Natural killer cell (primary cell): ENCODE measurements around the gene C19orf38. TPM values are rescaled to one million over a fixed set of nuclear protein-coding genes. Genes with fewer than 3 reads are reported as not detected.
"Not testable (repeated sequence)": the region's sequence is repeated elsewhere in the genome, so short reads cannot be mapped to it uniquely, and the experiment has no call there.

Experiments
- ATAC-seq, 3 donors: fragments of 150-1000 bp in 2 of 3; fragments of 200-7000 bp in 1 of 3; cut with Tn5 transposase; 1 replicate in 1 of 3; 2 replicates in 2 of 3; pipeline ENCODE4 v1.10.0; 2021; ENCODE audit warnings: mild to moderate bottlenecking in 2 of 3, moderate library complexity in 2 of 3
- DNase-seq, 2 donors: peaks; one replicate each; pipeline versions ENCODE4 v3.0.0 to v3.0.0-alpha.2; 2013 to 2021; ENCODE audit warnings: mixed read lengths in 1 of 2
- H3K27ac ChIP-seq: one replicate; pipeline ENCODE4 v1.5.1; 2013; ENCODE audit warnings: mild to moderate bottlenecking, low read length
- H3K27me3 ChIP-seq: one replicate; pipeline ENCODE4 v1.6.1; 2013; ENCODE audit warnings: low read length; ENCODE audit not compliant: control insufficient read depth, insufficient read depth
- H3K36me3 ChIP-seq: one replicate; pipeline ENCODE4 v1.6.1; 2013; ENCODE audit warnings: low read length; ENCODE audit not compliant: control insufficient read depth, insufficient read depth
- H3K4me1 ChIP-seq: one replicate; pipeline ENCODE4 v1.6.1; 2013; ENCODE audit warnings: low read length; ENCODE audit not compliant: control insufficient read depth, insufficient read depth
- H3K4me3 ChIP-seq: one replicate; pipeline ENCODE4 v1.5.1; 2013; ENCODE audit warnings: low read length
- H3K9me3 ChIP-seq: one replicate; pipeline ENCODE4 v1.6.1; 2013; ENCODE audit warnings: low read length; ENCODE audit not compliant: control insufficient read depth, insufficient read depth
- H3K27ac Mint-ChIP-seq, 2 donors: one replicate each; pipeline ENCODE4 v1.8.0; 2022; ENCODE audit warnings: mild to moderate bottlenecking in 2 of 2, mixed read lengths in 2 of 2, moderate library complexity in 1 of 2
- H3K27me3 Mint-ChIP-seq, 2 donors: one replicate each; pipeline ENCODE4 v1.8.0; 2022; ENCODE audit warnings: low read depth in 2 of 2, mixed read lengths in 2 of 2
- H3K36me3 Mint-ChIP-seq: one replicate; pipeline ENCODE4 v1.8.0; 2022; ENCODE audit warnings: mixed read lengths
- H3K4me1 Mint-ChIP-seq, 2 donors: one replicate each; pipeline ENCODE4 v1.8.0; 2022; ENCODE audit warnings: mixed read lengths in 2 of 2
- H3K4me3 Mint-ChIP-seq: one replicate; pipeline ENCODE4 v1.8.0; 2022; ENCODE audit warnings: mild to moderate bottlenecking, moderate library complexity, mixed read lengths
- H3K9me3 Mint-ChIP-seq, 2 donors: one replicate each; pipeline ENCODE4 v1.8.0; 2022; ENCODE audit warnings: mixed read lengths in 2 of 2
- CTCF ChIP-seq: fragments of 200-600 bp; IDR thresholded peaks from one replicate; pipeline ENCODE4 v1.8.0; 2022; ENCODE audit warnings: antibody characterized with exemption
- WGBS: methylation state at CpG from one replicate; pipeline ENCODE4 v1.1.7; 2013; ENCODE audit warnings: missing lambda C conversion rate; ENCODE audit not compliant: insufficient coverage; 5-methylcytosine and 5-hydroxymethylcytosine counted together
- intact Hi-C: fragments of 100-400 bp; cut with micrococcal nuclease; formaldehyde crosslinking; loops from one replicate; pipeline ENCODE4 v1.14.2; 2022
- total RNA-seq, 4 donors: library from RNA; stranded (reverse); fragments of 120-200 nt in 1 of 4; gene quantifications; one replicate each; pipeline versions ENCODE4 v1.2.3 to v1.2.4, GENCODE V29; 2013 to 2022

The C19orf38 gene
- total RNA-seq, 3 donors from 2014 or later (not counting 1 experiment from before 2014, with no cell fraction given) = 2.9 to 9.9 (median 6.2) TPM

DNA sequence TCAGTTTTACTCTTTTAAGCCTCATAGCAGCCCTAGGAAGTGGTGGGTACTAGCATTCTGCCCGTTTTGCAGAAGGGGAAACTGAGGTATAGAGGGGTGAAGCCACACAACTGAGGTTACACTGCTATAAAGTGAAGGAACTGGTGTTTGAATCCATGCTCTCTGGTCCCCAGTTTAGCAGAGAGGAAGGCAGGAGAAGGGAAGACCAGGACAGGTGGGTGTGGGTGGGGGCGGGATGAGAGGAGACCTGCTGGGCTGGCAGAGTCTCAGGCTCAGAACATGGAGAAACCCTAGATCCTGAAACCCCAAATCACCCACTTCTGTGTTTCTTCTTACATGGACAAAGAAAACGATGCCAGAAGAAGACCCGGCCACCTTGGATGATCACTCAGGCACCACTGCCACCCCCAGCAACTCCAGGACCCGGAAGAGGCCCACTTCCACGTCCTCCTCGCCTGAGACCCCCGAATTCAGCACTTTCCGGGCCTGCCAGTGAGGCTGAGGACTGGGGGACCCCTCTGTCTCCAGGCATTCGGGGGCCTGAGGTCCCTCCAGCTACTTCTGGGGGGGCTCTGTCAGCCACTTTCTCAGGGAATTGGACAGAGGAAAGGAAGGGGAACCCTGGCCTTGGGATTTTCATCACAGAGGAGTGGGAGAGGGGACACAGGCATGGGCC, 20.8 kb downstream of the C19orf38 start:
- WGBS = 94% methylated on average over 10 of the region's 10 CpGs
- DNase-seq (no peak), ATAC-seq (no peak)
- no peaks in the 10 kb centered on the region for H3K36me3 ChIP-seq
- H3K4me3 Mint-ChIP-seq = peak overlapping the region; percentile 37
- H3K4me1 Mint-ChIP-seq = peaks cover 16 to 35% of the 10 kb centered on the region in 2 donors
- H3K36me3 Mint-ChIP-seq = no peaks in the 10 kb centered on the region
- H3K27me3 Mint-ChIP-seq = no peaks in the 10 kb centered on the region
- intact Hi-C loops = no loop called here
- peak overlapping the region in 1 of 2 donors; percentile 7 for H3K27ac Mint-ChIP-seq
- H3K27me3 ChIP-seq = no peaks in the 10 kb centered on the region
- no peaks in the 10 kb centered on the region for H3K9me3 ChIP-seq
- no peaks in the 10 kb centered on the region for H3K9me3 Mint-ChIP-seq
- H3K27ac ChIP-seq = no peak overlapping the region
- peaks cover 33% of the 10 kb centered on the region for H3K4me1 ChIP-seq
- TF ChIP-seq CTCF = no peak
- no peak overlapping the region for H3K4me3 ChIP-seq

GRCh38 chr19:10869872-10870311, 21.7 kb downstream of the C19orf38 start:
- H3K27ac Mint-ChIP-seq = peak overlapping the region; percentile 61 to 73
- not testable (repeated sequence) for ATAC-seq, H3K27ac ChIP-seq, H3K36me3 Mint-ChIP-seq, H3K4me3 ChIP-seq, H3K9me3 Mint-ChIP-seq, H3K9me3 ChIP-seq, H3K27me3 Mint-ChIP-seq, H3K36me3 ChIP-seq, H3K27me3 ChIP-seq
- intact Hi-C loops = loop anchor here (2.0 kb wide), 1 partner anchor 33 kb away; the partner anchor contains the start of gene TMED1
- H3K4me1 ChIP-seq = peaks cover 26% of the 10 kb centered on the region
- 96% methylated on average over 11 of the region's 11 CpGs for WGBS
- peak overlapping the region; percentile 74 for H3K4me3 Mint-ChIP-seq
- H3K4me1 Mint-ChIP-seq = peaks cover 9 to 27% of the 10 kb centered on the region in 2 donors
- peak; percentile 20 to 26 for DNase-seq

GRCh38 chr19:10870501-10870954, 22.3 kb downstream of the C19orf38 start:
- Mint-ChIP-seq H3K4me3 (peak overlapping the region; percentile 74), H3K27me3 (no peaks in the 10 kb centered on the region), H3K9me3 (no peaks in the 10 kb centered on the region), H3K4me1 (peaks cover 9 to 27% of the 10 kb centered on the region in 2 donors), H3K36me3 (no peaks in the 10 kb centered on the region), H3K27ac (peak overlapping the region; percentile 61 to 73)
- H3K27me3 ChIP-seq = no peaks in the 10 kb centered on the region
- H3K4me1 ChIP-seq = peaks cover 26% of the 10 kb centered on the region
- no peak for TF ChIP-seq CTCF
- peak overlapping the region; percentile 54 for H3K27ac ChIP-seq
- H3K4me3 ChIP-seq = peak overlapping the region; percentile 19
- WGBS = 10% methylated on average over 22 of the region's 22 CpGs
- H3K36me3 ChIP-seq = no peaks in the 10 kb centered on the region
- DNase-seq (no peak), ATAC-seq (no peak)
- H3K9me3 ChIP-seq = no peaks in the 10 kb centered on the region
- intact Hi-C loops = loop anchor here (2.0 kb wide), 1 partner anchor 34 kb away; the partner anchor contains the start of gene TMED1

GRCh38 chr19:10870955-10871603, 22.9 kb downstream of the C19orf38 start, which contains the start of gene CARM1:
Gene CARM1 (plus strand): TSS chr19:10871553. CDS start chr19:10871703, 150 bp downstream.
- Mint-ChIP-seq H3K27me3 (no peaks in the 10 kb centered on the region), H3K9me3 (no peaks in the 10 kb centered on the region), H3K36me3 (no peaks in the 10 kb centered on the region), H3K27ac (peak within 1 kb of the TSS; percentile 61 to 76), H3K4me3 (peak within 1 kb of the TSS; percentile 78), H3K4me1 (peaks cover 9 to 27% of the 10 kb centered on the region in 2 donors)
- no peaks in the 10 kb centered on the region for H3K27me3 ChIP-seq
- H3K27ac ChIP-seq = peak within 1 kb of the TSS; percentile 54
- peaks cover 26% of the 10 kb centered on the region for H3K4me1 ChIP-seq
- intact Hi-C loops = loop anchor here (2.0 kb wide), 1 partner anchor 34 kb away; the partner anchor contains the start of gene TMED1
- under 1% methylated on average over 99 of the region's 99 CpGs for WGBS
- H3K4me3 ChIP-seq = peak within 1 kb of the TSS; percentile 57
- ATAC-seq = peak; percentile 83 to 95 (median 85)
- peak; percentile 46 for TF ChIP-seq CTCF
- H3K9me3 ChIP-seq = no peaks in the 10 kb centered on the region
- DNase-seq = peak; percentile 98 to 99
- H3K36me3 ChIP-seq = no peaks in the 10 kb centered on the region
